Osteoblast (primary cell): Measurements from ENCODE around the gene MTIF3. TPM values are rescaled to one million over a fixed set of nuclear protein-coding genes. Genes with fewer than 3 reads are reported as not detected.

Experiments
- DNase-seq: peaks from one replicate; pipeline ENCODE4 v3.0.0; 2011; ENCODE audit warnings: low spot score, mixed read lengths; ENCODE audit not compliant: insufficient read length; ENCODE audit errors: missing footprints
- H2AFZ ChIP-seq: 2 replicates; pipeline ENCODE4 v1.6.0; 2011; ENCODE audit warnings: mild to moderate bottlenecking, low read length
- H3K27ac ChIP-seq: 2 replicates; pipeline ENCODE4 v1.5.1; 2011; ENCODE audit warnings: mild to moderate bottlenecking, low read depth, low read length, moderate library complexity
- H3K27me3 ChIP-seq: 2 replicates; pipeline ENCODE4 v1.6.0; 2012; ENCODE audit warnings: mild to moderate bottlenecking, control low read depth, inconsistent platforms, low read length, moderate library complexity; ENCODE audit not compliant: insufficient read depth
- H3K36me3 ChIP-seq: 2 replicates; pipeline ENCODE4 v1.5.1; 2011; ENCODE audit warnings: mild to moderate bottlenecking, low read length, control low read depth, moderate library complexity; ENCODE audit not compliant: insufficient read depth
- H3K4me1 ChIP-seq: 2 replicates; pipeline ENCODE4 v1.5.1; 2011; ENCODE audit warnings: mild to moderate bottlenecking, low read length, control low read depth, moderate library complexity; ENCODE audit not compliant: insufficient read depth
- H3K4me2 ChIP-seq: 2 replicates; pipeline ENCODE4 v1.6.0; 2011; ENCODE audit warnings: mild to moderate bottlenecking, low read length; ENCODE audit not compliant: insufficient read depth
- H3K4me3 ChIP-seq: fragments of 200-600 bp; sonication (generic); 3 replicates; pipeline ENCODE4 v1.5.1; 2012; ENCODE audit warnings: mild to moderate bottlenecking, low read length, inconsistent platforms; ENCODE audit not compliant: insufficient read depth
- H3K79me2 ChIP-seq: 2 replicates; pipeline ENCODE4 v1.6.0; 2012; ENCODE audit warnings: mild to moderate bottlenecking, low read length, control low read depth, inconsistent platforms; ENCODE audit not compliant: insufficient read depth
- H3K9me3 ChIP-seq: 2 replicates; pipeline ENCODE4 v1.5.1; 2011; ENCODE audit warnings: low read depth, low read length, control low read depth
- H4K20me1 ChIP-seq: 2 replicates; pipeline ENCODE4 v1.6.0; 2012; ENCODE audit warnings: mild to moderate bottlenecking, low read length, control low read depth; ENCODE audit not compliant: insufficient read depth
- total RNA-seq: library from RNA; depleted of rRNA; stranded (reverse); fragments of >200 nt; gene quantifications from 2 replicates; pipeline ENCODE4 v1.2.3, GENCODE V29; 2012
- TF ChIP-seq, protein P1 (sequence below): IDR thresholded peaks from 2 replicates; pipeline ENCODE4 v1.5.1; 2011; ENCODE audit warnings: mild to moderate bottlenecking, low read depth, low read length, moderate library complexity; ENCODE audit errors: extremely low read depth

MTIF3 gene
- total RNA-seq, 1 donor, result 65.5 TPM

DNA sequence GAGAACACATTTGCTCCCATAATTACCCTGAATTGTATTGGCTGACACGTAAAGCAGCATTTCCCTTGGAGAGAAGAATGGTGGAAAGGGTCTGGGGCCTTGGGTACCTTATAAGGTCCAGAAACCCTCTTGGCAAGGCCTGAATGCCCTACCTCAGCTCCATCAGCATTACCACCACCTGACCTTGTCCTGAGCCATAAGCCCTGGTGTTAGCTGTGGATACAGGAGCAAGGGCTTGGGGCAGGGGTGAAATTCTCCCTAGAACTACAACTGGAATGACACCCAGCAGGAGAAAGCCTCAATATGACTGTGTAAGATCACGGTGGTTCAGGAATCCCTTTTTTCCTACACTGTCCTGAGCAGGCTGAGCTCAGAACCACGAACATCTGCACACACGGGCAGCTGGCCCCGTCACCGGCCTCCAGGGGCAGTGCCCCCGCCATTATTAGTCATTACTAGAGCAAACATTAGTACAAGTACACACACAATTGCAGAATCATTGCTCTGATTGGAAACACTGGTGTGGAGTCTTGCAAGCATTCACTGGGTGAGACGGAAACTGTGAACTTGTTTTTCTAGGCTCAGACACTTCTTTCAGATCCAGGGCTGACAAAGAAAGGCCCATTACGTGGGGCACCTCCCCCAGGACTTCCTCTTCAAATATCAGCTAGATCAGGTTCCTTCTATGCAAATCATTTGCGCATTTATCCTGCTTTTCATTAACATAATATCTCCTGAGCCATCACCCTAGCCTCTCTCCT is 26.8 kb upstream of the MTIF3 start:
- TF ChIP-seq, protein P1, sequence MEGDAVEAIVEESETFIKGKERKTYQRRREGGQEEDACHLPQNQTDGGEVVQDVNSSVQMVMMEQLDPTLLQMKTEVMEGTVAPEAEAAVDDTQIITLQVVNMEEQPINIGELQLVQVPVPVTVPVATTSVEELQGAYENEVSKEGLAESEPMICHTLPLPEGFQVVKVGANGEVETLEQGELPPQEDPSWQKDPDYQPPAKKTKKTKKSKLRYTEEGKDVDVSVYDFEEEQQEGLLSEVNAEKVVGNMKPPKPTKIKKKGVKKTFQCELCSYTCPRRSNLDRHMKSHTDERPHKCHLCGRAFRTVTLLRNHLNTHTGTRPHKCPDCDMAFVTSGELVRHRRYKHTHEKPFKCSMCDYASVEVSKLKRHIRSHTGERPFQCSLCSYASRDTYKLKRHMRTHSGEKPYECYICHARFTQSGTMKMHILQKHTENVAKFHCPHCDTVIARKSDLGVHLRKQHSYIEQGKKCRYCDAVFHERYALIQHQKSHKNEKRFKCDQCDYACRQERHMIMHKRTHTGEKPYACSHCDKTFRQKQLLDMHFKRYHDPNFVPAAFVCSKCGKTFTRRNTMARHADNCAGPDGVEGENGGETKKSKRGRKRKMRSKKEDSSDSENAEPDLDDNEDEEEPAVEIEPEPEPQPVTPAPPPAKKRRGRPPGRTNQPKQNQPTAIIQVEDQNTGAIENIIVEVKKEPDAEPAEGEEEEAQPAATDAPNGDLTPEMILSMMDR, result no peak
- H3K27me3 ChIP-seq, result no peaks in the 10 kb centered on the region
- no peaks in the 10 kb centered on the region for H3K79me2 ChIP-seq
- peak; percentile 87 for DNase-seq
- H2AFZ ChIP-seq, result no peak overlapping the region
- H3K27ac ChIP-seq, result no peak overlapping the region
- no peaks in the 10 kb centered on the region for H3K36me3 ChIP-seq
- H4K20me1 ChIP-seq, result no peaks in the 10 kb centered on the region
- no peak overlapping the region for H3K4me3 ChIP-seq
- peak overlapping the region; percentile 36 for H3K4me2 ChIP-seq
- no peaks in the 10 kb centered on the region for H3K9me3 ChIP-seq
- peaks cover 12% of the 10 kb centered on the region for H3K4me1 ChIP-seq

DNA sequence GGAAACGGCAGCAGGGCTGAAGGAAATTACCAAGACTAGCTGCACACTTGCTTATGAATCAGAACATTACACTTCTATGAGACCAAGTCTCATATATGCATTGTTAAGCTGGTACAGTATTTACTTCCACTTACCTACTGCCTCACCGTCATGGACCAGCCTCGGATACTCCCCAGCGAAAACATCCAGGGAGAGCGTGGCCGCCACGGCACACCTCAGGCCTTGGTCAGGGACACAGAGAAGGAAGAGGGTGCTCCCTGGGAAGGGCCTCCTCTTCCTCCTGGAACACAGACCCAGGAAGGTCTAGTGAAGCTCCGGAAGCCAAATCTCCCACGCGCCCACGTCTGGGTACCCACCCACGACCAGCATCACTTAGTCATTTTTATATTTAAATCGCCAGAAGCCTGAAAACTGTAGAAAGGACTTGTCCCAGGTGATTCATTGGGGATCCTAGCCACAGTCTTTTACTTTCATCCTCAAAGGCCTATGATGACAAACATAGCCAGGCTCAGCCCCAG is 24.4 kb upstream of the MTIF3 start:
- H3K79me2 ChIP-seq, result no peaks in the 10 kb centered on the region
- H2AFZ ChIP-seq, result no peak overlapping the region
- H3K36me3 ChIP-seq, result no peaks in the 10 kb centered on the region
- peaks cover 6% of the 10 kb centered on the region for H3K27me3 ChIP-seq
- TF ChIP-seq, protein P1, result no peak
- no peak for DNase-seq
- no peaks in the 10 kb centered on the region for H4K20me1 ChIP-seq
- no peak overlapping the region for H3K4me2 ChIP-seq
- H3K9me3 ChIP-seq, result no peaks in the 10 kb centered on the region
- no peak overlapping the region for H3K27ac ChIP-seq
- peaks cover 12% of the 10 kb centered on the region for H3K4me1 ChIP-seq
- no peak overlapping the region for H3K4me3 ChIP-seq

DNA sequence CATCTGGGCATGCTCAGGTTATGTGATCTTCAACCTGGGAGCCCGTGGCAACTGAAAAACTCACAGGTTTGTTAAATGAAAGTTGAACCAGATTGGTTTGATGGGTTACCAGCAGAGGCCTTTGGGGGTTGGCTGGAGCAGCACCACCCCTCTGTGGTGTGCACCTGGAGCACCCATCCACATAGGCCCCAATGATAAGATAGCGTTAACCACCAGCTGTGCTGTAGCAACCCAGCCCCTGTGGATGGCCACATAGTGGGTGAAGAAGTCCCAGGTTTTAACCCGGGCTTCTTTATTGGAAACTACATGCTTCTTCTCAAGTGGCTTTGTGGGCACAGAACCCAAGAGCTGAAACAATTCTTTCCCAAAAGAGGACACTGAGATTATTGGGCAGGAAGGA is 22.6 kb upstream of the MTIF3 start:
- TF ChIP-seq, protein P1, result no peak
- no peak overlapping the region for H3K4me3 ChIP-seq
- H3K4me2 ChIP-seq, result no peak overlapping the region
- H2AFZ ChIP-seq, result no peak overlapping the region
- no peaks in the 10 kb centered on the region for H3K9me3 ChIP-seq
- H3K27ac ChIP-seq, result no peak overlapping the region
- H4K20me1 ChIP-seq, result no peaks in the 10 kb centered on the region
- H3K36me3 ChIP-seq, result no peaks in the 10 kb centered on the region
- DNase-seq, result no peak
- H3K4me1 ChIP-seq, result peaks cover 12% of the 10 kb centered on the region
- H3K27me3 ChIP-seq, result peaks cover 6% of the 10 kb centered on the region
- H3K79me2 ChIP-seq, result no peaks in the 10 kb centered on the region

DNA sequence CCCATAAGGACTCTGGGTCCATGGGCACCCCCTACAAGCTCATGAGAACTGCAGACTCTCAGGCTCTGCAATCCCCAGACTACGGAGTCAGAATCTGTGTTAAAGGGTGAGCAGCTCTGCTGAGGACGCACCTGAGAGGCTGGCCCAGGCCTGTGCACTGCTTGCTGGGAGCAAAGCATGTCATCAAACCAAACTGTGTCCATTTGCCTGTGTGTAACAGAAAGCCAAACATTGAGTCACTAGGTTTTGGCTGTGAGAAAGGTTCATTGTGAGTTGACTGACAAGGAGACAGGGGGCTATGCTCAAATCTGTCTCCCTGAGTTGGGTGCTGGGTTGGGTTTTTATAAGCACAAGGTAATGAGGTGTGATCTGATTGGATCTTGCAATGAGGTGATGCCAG is 22.1 kb upstream of the MTIF3 start:
- TF ChIP-seq, protein P1, result no peak
- peaks cover 8% of the 10 kb centered on the region for H3K4me1 ChIP-seq
- H3K36me3 ChIP-seq, result no peaks in the 10 kb centered on the region
- no peaks in the 10 kb centered on the region for H4K20me1 ChIP-seq
- H3K4me2 ChIP-seq, result no peak overlapping the region
- H3K4me3 ChIP-seq, result no peak overlapping the region
- peaks cover 6% of the 10 kb centered on the region for H3K27me3 ChIP-seq
- no peak overlapping the region for H3K27ac ChIP-seq
- no peaks in the 10 kb centered on the region for H3K9me3 ChIP-seq
- no peak overlapping the region for H2AFZ ChIP-seq
- no peak for DNase-seq
- H3K79me2 ChIP-seq, result no peaks in the 10 kb centered on the region
